Gastrocnemius medialis (tissue), 4 donors: ENCODE data around the gene STUB1. TPM values are rescaled to one million over a fixed set of nuclear protein-coding genes. Genes with fewer than 3 reads are reported as not detected.

Experiments used
- ATAC-seq, 2 donors: fragments of 150-250 bp; one replicate each; pipeline ENCODE4 v1.9.1; 2016
- DNase-seq, 2 donors: peaks; one replicate each; pipeline ENCODE4 v3.0.0-alpha.2; 2019
- H3K27ac ChIP-seq, 4 donors: fragments of 200-600 bp; sonication (generic); 1 replicate in 1 of 4; 2 replicates in 3 of 4; pipeline ENCODE4 v1.5.1; 2016 to 2018; ENCODE audit warnings: mild to moderate bottlenecking in 2 of 4, moderate library complexity in 1 of 4
- H3K27me3 ChIP-seq, 3 donors: fragments of 200-600 bp; sonication (generic) in 2 of 3; 1 replicate in 1 of 3; 2 replicates in 2 of 3; pipeline versions ENCODE4 v1.5.1 to v1.6.0; 2016 to 2019; ENCODE audit warnings: mild to moderate bottlenecking in 1 of 3, moderate library complexity in 1 of 3
- H3K36me3 ChIP-seq, 2 donors: fragments of 200-600 bp; sonication (generic) in 1 of 2; one replicate each; pipeline ENCODE4 v1.5.1; 2017 to 2018
- H3K4me1 ChIP-seq, 2 donors: fragments of 200-600 bp; sonication (generic) in 1 of 2; one replicate each; pipeline ENCODE4 v1.5.1; 2016 to 2017; ENCODE audit warnings: mild to moderate bottlenecking in 2 of 2
- H3K4me3 ChIP-seq, 4 donors: fragments of 200-600 bp; sonication (generic) in 3 of 4; 1 replicate in 1 of 4; 2 replicates in 3 of 4; pipeline ENCODE4 v1.5.1; 2016 to 2019; ENCODE audit warnings: mild to moderate bottlenecking in 2 of 4
- H3K9me3 ChIP-seq, 3 donors: fragments of 200-600 bp; sonication (generic) in 2 of 3; 1 replicate in 1 of 3; 2 replicates in 2 of 3; pipeline ENCODE4 v1.5.1; 2016 to 2019
- CTCF ChIP-seq, 5 experiments: fragments of 450-650 bp in 3 of 5; fragments of 200-600 bp in 2 of 5; sonication (generic) in 2 of 5; IDR thresholded peaks in 4 of 5; conservative IDR thresholded peaks in 1 of 5; 1 replicate in 4 of 5; 2 replicates in 1 of 5; pipeline ENCODE4 v1.5.1; 2016 to 2019; ENCODE audit warnings: antibody characterized with exemption in 5 of 5, mild to moderate bottlenecking in 3 of 5, moderate library complexity in 3 of 5
- POLR2A ChIP-seq, 2 donors: fragments of 450-650 bp; IDR thresholded peaks; one replicate each; pipeline ENCODE4 v1.6.1; 2017; ENCODE audit warnings: antibody characterized with exemption in 2 of 2, mild to moderate bottlenecking in 2 of 2, moderate library complexity in 2 of 2
- in situ Hi-C, 4 donors: fragments of 200-750 bp; cut with MboI; loops; one replicate each; pipeline versions ENCODE4 v1.15.0 to v1.8.0; 2017; ENCODE audit warnings: low sequenced_read_pairs in 4 of 4
- intact Hi-C: fragments of 100-400 bp; cut with DNase I; formaldehyde crosslinking; loops from one replicate; pipeline ENCODE4 v1.15.1; 2023; ENCODE audit warnings: low total_unique reads
- total RNA-seq, 4 donors: library from RNA; depleted of rRNA; stranded (reverse); fragments of >200 nt; gene quantifications; one replicate each; pipeline versions ENCODE4 v1.1.0 to v1.2.3, GENCODE V29; 2016

The STUB1 gene
- total RNA-seq, 4 donors from 2014 or later, result 144 to 229 (median 204) TPM

GRCh38 chr16:644556-644955 lies 35.7 kb upstream of the STUB1 start:
- in situ Hi-C loops (no loop called here), intact Hi-C loops (loop anchor here (10.0 kb wide), 1 partner anchor 410 kb away; the partner anchor contains the start of gene FAM234A)
- no peak overlapping the region for H3K4me3 ChIP-seq
- TF ChIP-seq CTCF (IDR thresholded peaks at IDR 0.05 in 4 of 5, conservative IDR thresholded peaks at IDR 0.05 in 1 of 5) (no peak), POLR2A (IDR thresholded peaks at IDR 0.05) (no peak)
- ATAC-seq (no peak), DNase-seq (no peak)
- no peaks in the 10 kb centered on the region for H3K27me3 ChIP-seq
- no peaks in the 10 kb centered on the region for H3K9me3 ChIP-seq
- H3K27ac ChIP-seq, result peak overlapping the region; percentile 87 to 97 (median 96)
- peaks cover 40 to 61% of the 10 kb centered on the region in 2 donors for H3K4me1 ChIP-seq
- no peaks in the 10 kb centered on the region for H3K36me3 ChIP-seq

GRCh38 chr16:645852-646678 lies 34.1 kb upstream of the STUB1 start:
- DNase-seq (peak in 1 of 2 donors; percentile 73), ATAC-seq (peak in 1 of 2 donors; percentile 5)
- in situ Hi-C loops (no loop called here), intact Hi-C loops (loop anchor here (10.0 kb wide), 1 partner anchor 411 kb away; the partner anchor contains the start of gene FAM234A)
- peak overlapping the region in 2 of 4 donors; percentile 10 to 21 for H3K4me3 ChIP-seq
- no peaks in the 10 kb centered on the region for H3K36me3 ChIP-seq
- H3K27ac ChIP-seq, result peak overlapping the region; percentile 87 to 97 (median 96)
- no peak for TF ChIP-seq POLR2A (IDR thresholded peaks at IDR 0.05)
- no peak for TF ChIP-seq CTCF (IDR thresholded peaks at IDR 0.05 in 4 of 5, conservative IDR thresholded peaks at IDR 0.05 in 1 of 5)
- no peaks in the 10 kb centered on the region for H3K9me3 ChIP-seq
- H3K27me3 ChIP-seq, result no peaks in the 10 kb centered on the region
- peaks cover 46 to 69% of the 10 kb centered on the region in 2 donors for H3K4me1 ChIP-seq

GRCh38 chr16:646679-647172 lies 33.5 kb upstream of the STUB1 start:
- in situ Hi-C loops (no loop called here), intact Hi-C loops (loop anchor here (10.0 kb wide), 1 partner anchor 412 kb away; the partner anchor contains the start of gene FAM234A)
- H3K36me3 ChIP-seq, result no peaks in the 10 kb centered on the region
- H3K9me3 ChIP-seq, result no peaks in the 10 kb centered on the region
- H3K4me1 ChIP-seq, result peaks cover 46 to 69% of the 10 kb centered on the region in 2 donors
- ATAC-seq (no peak), DNase-seq (no peak)
- H3K27ac ChIP-seq, result peak overlapping the region; percentile 87 to 97 (median 96)
- H3K4me3 ChIP-seq, result peak overlapping the region in 1 of 4 donors; percentile 21
- no peaks in the 10 kb centered on the region for H3K27me3 ChIP-seq
- no peak for TF ChIP-seq CTCF (IDR thresholded peaks at IDR 0.05 in 4 of 5, conservative IDR thresholded peaks at IDR 0.05 in 1 of 5)
- TF ChIP-seq POLR2A (IDR thresholded peaks at IDR 0.05), result no peak

GRCh38 chr16:647173-647902 lies 32.9 kb upstream of the STUB1 start:
- ATAC-seq, result no peak
- in situ Hi-C loops (no loop called here), intact Hi-C loops (loop anchor here (10.0 kb wide), 1 partner anchor 413 kb away; the partner anchor contains the start of gene FAM234A)
- no peaks in the 10 kb centered on the region for H3K9me3 ChIP-seq
- H3K27me3 ChIP-seq, result no peaks in the 10 kb centered on the region
- DNase-seq, result peak in 1 of 2 donors; percentile 55
- H3K36me3 ChIP-seq, result no peaks in the 10 kb centered on the region
- H3K4me1 ChIP-seq, result peaks cover 46 to 69% of the 10 kb centered on the region in 2 donors
- peak overlapping the region; percentile 87 to 97 (median 96) for H3K27ac ChIP-seq
- TF ChIP-seq CTCF (IDR thresholded peaks at IDR 0.05 in 4 of 5, conservative IDR thresholded peaks at IDR 0.05 in 1 of 5) (no peak), POLR2A (IDR thresholded peaks at IDR 0.05) (no peak)
- peak overlapping the region in 1 of 4 donors; percentile 63 for H3K4me3 ChIP-seq
